Measurements from ENCODE around the gene RASSF7.
A peak's percentile ranks its signal among the peaks of the same experiment; 100 is the strongest.
"Not testable (repeated sequence)": the region's sequence is repeated elsewhere in the genome, so short reads cannot be mapped to it uniquely, and the experiment has no call there.

RASSF7 gene

GRCh38 chr11:563812-564578, 3.2 kb downstream of the RASSF7 start:
- no peak for DNase-seq (ENCODE audit: low read depth in 2 of 2, low spot score in 1 of 2)

- no peak for DNase-seq (ENCODE audit: low read depth in 2 of 2, low spot score in 1 of 2)
These were observed 5.2 kb downstream of the RASSF7 start for GRCh38 chr11:565921-566509.

GRCh38 chr11:567011-567628, 6.3 kb downstream of the RASSF7 start:
- no peak for DNase-seq (ENCODE audit: low read depth in 2 of 2, low spot score in 1 of 2)

- no peak for DNase-seq (ENCODE audit: low read depth in 2 of 2, low spot score in 1 of 2)
These were observed 7.0 kb downstream of the RASSF7 start for GRCh38 chr11:567629-568292.

GRCh38 chr11:568306-569157, 7.8 kb downstream of the RASSF7 start:
- peak; percentile 71 to 83 for DNase-seq (ENCODE audit: low read depth in 2 of 2, low spot score in 1 of 2)

GRCh38 chr11:569158-569885, 8.6 kb downstream of the RASSF7 start:
- no peak for DNase-seq (ENCODE audit: low read depth in 2 of 2, low spot score in 1 of 2)

GRCh38 chr11:571802-572185, 11.0 kb downstream of the RASSF7 start:
- no peak for DNase-seq (ENCODE audit: low read depth in 2 of 2, low spot score in 1 of 2)

GRCh38 chr11:573146-573759, 12.5 kb downstream of the RASSF7 start:
- DNase-seq (ENCODE audit: low read depth in 2 of 2, low spot score in 1 of 2): no peak

- DNase-seq (ENCODE audit: low read depth in 2 of 2, low spot score in 1 of 2): not testable (repeated sequence)
These were observed 13.3 kb downstream of the RASSF7 start for GRCh38 chr11:574031-574570.

- no peak for DNase-seq (ENCODE audit: low read depth in 2 of 2, low spot score in 1 of 2)
These were observed 14.0 kb downstream of the RASSF7 start for GRCh38 chr11:574632-575312.

GRCh38 chr11:575313-575995, 14.7 kb downstream of the RASSF7 start:
- DNase-seq (ENCODE audit: low read depth in 2 of 2, low spot score in 1 of 2): no peak

- DNase-seq (ENCODE audit: low read depth in 2 of 2, low spot score in 1 of 2): peak; percentile 88 to 94
These were observed 15.4 kb downstream of the RASSF7 start, which contains the start of gene PHRF1 for GRCh38 chr11:575996-576768. TSS of gene PHRF1 (plus strand) at chr11:576470. CDS start at chr11:581513, 5,043 bp downstream.

GRCh38 chr11:576811-577610, 16.2 kb downstream of the RASSF7 start:
- DNase-seq (ENCODE audit: low read depth in 2 of 2, low spot score in 1 of 2): no peak

GRCh38 chr11:577611-577894, 16.8 kb downstream of the RASSF7 start:
- DNase-seq (ENCODE audit: low read depth in 2 of 2, low spot score in 1 of 2): no peak

GRCh38 chr11:578276-579035, 17.7 kb downstream of the RASSF7 start:
- DNase-seq (ENCODE audit: low read depth in 2 of 2, low spot score in 1 of 2): no peak

Measured in stimulated activated CD8-positive, alpha-beta memory T cell treated with anti-CD3 and anti-CD28 coated beads, Interleukin-4, amount 100 ng/mL, for 1 hour (primary cell).